Stimulated activated CD4-positive, alpha-beta T cell treated with anti-CD3 and anti-CD28 coated beads, TNF-alpha, amount 100 ng/mL, for 1 hour (primary cell): ENCODE measurements around the gene PSMD9.
"Not testable (repeated sequence)": the region's sequence is repeated elsewhere in the genome, so short reads cannot be mapped to it uniquely, and the experiment has no call there.

Experiments
- DNase-seq, 3 donors: peaks; one replicate each; pipeline ENCODE4 v3.0.0-alpha.2; 2020; ENCODE audit warnings: low read depth in 3 of 3, low spot score in 1 of 3

The PSMD9 gene

DNA sequence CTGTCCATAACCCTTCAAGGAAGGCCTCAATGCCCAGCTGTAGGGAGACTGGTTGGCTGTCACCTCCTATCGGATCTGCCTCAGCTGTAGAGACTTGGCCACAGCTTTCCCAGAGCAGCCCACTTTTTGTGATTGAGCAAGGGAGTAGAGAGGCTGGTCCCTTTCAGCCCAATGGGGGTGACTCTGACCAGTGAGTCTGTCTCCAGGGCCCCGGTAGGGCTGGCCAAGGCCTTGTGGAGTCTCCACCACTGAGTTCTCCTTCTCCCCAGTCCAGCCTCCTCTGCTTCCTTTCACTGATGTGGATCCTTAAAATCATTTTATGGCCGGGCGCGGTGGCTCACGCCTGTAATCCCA lies 15.4 kb upstream of the PSMD9 start:
- DNase-seq: no peak

DNA sequence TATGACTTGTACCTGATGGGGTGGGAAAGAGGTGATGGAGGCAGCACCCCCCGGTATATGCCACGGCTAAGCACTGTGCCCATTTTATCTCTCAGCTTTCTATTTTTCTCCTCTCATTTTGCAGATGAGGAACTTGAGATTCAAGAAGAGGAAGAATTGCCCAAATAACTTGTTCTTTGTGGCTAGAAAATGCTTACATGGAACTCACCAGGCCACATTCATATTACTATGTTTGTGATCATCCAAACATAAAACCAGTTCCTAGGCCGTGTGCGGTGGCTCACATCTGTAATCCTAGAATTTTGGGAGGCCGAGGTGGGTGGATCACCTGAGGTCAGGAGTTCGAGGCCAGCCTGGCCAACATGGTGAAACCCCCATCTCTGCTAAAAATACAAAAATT lies 14.5 kb upstream of the PSMD9 start:
- no peak for DNase-seq

DNA sequence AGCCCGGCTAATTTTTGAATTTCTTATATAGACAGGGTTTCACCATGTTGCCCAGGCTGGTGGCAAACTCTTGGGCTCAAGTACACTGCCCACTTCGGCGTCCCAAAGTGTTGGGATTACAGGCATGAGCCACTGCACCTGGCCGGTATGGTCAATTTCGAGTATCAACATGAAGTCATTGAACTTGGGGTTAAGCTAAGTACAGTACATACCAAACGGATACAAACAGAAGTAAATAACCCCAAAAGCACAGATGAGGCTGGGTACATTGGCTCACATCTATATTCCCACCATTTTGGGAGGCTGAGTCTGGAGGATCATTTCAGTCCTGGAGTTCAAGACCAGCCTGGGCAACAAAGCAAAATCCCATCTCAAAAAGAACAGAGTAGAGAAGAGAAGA lies 13.0 kb upstream of the PSMD9 start:
- DNase-seq: no peak

DNA sequence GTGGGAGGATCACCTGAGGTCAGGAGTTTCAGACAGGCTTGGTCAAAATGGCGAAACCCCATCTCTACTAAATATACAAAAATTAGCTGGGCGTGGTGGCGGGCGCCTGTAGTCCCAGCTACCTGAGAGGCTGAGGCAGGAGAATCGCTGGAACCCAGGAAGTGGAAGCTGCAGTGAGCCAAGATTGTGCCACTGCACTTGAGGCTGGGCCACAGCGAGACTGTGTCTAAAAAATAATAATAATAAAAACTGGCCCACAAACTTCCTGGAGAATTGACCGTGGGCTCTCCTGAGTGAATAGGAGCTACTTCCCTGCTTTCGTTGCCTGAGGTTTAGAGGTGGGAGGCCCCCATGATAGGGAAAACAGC lies 12.5 kb upstream of the PSMD9 start:
- DNase-seq: not testable (repeated sequence)

DNA sequence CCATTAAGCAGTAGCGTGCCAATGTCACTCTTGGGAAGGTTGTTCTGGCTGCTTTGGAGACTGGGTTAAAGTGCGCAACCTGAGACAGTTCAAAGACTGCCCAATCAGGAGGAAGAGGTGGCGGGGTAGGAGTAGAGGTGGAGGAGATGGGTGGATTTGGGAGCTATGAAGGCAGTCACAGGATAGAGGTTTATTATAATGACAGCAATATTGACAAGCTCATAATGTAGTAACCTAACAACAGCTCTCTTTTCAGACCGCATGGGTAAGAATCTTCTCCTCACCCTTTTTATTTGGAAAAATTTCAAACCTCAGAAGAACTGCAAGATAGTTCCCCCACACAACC lies 5.3 kb upstream of the PSMD9 start:
- DNase-seq: no peak

DNA sequence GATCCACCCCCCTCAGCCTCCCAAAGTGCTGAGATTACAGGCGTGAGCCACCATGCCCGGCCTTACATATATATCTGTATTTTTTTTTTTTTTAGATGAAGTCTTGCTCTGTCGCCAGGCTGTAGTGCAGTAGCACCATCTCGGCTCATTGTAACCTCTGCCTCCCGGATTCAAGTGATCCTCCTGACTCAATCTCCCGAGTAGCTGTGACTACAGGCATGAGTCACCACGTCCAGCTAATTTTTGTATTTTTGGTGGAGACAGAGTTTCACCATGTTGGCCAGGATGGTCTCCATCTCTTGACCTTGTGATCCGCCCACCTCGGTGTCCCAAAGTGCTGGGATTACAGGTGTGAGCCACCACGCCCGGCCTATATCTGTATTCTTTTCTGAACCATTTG lies 3.5 kb upstream of the PSMD9 start:
- DNase-seq: not testable (repeated sequence)

DNA sequence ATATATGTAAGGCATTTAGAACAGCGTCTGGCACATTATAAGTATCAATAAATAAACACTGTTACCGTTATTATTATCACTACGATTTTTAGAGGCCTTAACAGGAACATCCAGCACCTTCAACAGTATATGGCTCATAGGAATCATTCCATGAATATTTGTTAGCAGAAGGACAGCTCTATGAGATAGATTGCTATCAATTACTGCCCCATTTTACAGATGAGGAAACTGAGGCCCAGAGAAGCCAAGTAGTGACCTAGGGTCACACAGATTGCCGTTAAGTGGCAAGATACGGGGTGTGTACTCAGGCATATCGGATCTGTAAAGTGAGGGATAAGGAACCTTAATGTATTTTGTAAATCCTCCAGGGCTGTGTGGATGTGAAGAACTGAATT lies 510 bp upstream of the PSMD9 start:
- DNase-seq: no peak

DNA sequence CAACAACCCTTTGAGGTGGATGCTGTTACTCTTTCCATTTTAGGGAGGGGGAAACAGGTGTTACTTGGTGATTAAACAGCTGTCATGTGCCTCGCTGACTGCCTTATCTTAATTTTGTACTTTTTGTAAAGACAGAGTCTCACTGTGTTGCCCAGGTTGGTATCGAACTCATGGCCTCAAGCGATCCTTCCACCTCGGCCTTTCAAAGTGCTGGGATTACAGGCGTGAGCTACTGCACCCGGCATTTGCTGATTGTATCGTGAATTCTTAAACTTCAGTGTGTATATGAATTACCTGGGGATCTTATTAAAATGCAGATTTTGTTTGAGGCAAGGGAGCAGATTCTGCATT lies 659 bp downstream of the PSMD9 start:
- no peak for DNase-seq

DNA sequence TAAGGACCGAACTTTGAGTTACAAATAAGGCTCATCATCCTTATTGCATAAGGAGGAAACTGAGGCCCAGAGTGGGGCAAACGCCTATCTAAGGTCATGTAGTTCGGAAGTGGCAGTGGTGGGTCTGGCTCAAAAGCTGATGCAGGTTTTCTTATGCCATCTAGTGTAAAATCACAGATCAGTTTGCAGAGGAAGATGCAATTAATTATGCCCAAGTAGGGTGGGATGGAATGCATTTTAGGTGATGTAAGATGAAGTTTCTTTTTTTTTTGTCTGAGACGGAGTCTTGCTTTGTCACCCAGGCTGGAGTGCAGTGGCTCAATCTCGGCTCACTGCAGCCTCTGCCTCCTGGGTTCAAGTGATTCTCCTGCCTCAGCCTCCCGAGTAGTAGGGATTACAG lies 1.1 kb downstream of the PSMD9 start:
- not testable (repeated sequence) for DNase-seq

DNA sequence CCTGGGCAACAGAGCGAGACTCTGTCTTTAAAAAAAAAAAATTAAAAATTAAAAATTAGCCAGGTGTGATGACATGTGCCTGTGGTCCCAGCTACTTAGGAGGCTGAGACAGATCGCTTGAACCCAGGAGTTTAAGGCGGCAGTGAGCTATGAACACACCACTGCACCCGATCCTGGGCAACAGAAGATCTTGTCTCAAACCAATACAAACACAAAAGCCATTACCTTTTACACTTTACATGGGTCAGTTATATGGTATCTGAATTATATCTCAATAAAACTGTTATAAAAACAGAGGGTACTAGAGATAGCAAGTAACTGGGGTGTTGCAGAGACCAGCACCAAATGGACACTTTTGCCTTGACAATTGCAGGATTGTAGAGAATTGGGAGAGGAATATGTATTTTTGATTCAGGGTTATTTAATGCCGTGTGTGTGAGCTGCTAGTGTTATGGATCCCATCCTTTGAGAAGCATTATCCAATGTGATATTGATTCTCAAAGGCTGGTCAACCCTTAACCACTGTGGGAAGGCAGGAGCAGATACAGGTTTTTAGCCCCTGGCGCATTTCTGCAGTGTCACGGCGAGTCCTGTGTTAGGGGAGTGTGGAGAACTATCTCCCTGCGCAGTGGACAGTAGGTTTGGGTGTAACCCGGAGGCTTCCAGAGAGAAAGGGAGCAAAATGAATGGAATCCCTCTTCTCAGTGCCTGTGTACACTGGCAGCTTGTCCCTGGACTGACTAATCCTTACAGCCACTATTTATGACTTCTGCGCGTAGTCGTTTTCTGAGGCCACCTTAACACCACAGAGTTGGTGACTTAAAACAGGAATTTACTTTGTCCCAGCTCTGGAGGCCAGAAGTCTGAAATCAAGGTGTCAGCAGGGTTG lies 4.3 kb downstream of the PSMD9 start:
- DNase-seq: no peak

DNA sequence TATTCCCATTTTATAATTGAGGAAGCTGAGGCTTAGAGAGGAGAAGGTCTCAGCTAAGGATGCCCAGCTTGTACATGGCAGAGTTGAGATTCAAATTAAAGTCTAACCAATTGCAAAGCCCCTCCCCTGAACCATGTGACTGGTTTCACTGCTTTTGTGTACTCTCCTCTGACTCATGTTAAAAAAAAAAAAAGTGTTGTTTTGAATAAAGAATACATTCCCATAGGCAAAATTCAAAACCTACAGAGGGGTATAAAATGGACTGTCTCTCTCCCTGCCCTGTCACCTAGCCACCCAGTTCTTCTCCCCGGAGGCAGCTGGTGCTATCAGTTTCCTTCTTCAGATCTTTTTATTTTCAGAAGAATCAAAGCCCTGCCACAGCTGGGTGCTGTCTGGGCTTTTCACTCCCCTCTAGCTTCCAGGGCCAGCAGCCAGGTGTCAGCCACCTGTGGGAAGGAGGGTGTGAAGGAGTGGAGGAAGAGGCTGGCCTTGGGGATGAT lies 5.4 kb downstream of the PSMD9 start:
- no peak for DNase-seq

DNA sequence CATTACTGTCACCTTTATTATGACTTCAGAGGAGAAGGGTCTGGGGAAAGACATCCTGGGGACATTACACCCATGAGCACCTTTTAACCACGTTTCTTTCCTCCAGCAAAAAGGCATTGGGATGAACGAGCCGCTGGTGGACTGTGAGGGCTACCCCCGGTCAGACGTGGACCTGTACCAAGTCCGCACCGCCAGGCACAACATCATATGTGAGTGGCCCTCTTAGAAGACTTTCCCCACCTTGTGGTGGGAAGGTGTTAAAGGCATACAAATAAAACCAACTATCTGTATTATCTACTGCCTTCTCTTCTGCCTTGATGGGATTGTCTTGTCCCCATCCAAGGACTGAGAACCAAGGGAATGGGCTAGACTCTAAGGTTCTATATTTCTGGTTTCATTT lies 6.0 kb downstream of the PSMD9 start:
- DNase-seq: no peak

DNA sequence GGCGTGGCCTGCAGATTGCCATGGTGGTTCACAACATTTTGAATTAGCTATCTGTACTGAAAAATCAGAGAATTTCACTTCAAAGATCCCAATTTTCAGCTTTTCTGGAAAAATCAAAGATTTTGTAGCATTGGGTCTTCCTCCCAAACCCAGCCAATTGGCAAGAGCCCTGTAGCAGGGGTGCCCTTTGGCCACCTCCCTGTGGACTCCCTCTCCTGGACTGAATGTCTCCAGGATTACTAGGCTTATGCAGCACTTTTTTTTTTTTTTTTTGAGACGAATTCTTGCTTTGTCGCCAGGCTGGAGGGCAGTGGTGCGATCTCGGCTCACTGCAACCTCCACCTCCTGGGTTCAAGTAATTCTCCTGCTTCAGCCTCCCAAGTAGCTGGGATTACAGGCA lies 9.7 kb downstream of the PSMD9 start:
- no peak for DNase-seq

DNA sequence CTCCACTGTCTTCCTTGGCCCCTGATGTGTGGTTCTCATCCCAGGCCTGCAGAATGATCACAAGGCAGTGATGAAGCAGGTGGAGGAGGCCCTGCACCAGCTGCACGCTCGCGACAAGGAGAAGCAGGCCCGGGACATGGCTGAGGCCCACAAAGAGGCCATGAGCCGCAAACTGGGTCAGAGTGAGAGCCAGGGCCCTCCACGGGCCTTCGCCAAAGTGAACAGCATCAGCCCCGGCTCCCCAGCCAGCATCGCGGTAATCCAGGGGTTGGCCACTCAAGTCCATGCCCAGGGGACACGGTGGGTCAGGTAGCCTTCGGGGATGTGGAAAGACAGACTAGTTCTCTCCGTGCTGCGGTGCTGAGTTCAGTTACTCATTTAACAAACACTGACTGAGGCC lies 11.0 kb downstream of the PSMD9 start:
- no peak for DNase-seq

DNA sequence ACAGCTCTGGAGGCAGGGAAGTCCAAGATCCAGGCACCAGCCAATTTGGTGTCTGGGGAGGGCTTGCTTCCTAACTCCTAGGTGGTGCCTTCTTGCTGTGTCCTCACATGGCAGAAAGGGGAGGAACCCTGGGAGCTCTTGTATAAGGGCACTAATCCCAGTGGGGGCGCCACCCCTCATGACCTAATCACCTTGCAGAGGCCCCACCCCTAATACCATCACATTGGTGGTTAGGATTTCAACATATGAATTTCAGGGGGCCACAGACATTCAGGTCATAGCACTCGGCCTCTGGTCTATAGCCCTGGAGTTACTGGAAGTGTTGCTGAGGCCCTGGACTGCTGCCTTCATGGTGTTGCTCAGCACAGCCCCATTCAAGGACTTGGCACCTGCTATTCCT lies 14.6 kb downstream of the PSMD9 start:
- no peak for DNase-seq

DNA sequence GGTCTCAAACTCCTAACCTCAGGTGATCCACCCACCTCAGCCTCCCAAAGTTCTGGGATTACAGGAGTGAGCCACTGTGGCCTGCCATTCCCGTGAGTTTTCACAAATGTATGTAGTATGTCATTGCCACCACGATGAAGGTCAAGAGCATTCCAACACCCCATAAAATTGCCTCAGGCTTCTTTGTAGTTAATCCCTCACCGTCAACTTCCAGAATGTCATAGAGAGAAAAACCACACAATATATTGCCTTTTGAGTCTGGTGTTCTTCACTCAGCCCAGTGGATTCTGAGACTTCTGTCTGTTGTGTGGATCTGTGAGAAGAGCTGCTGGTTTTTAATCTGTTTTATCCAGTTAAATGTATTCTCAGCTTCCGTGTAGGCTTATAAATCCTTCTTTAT lies 17.2 kb downstream of the PSMD9 start:
- no peak for DNase-seq

DNA sequence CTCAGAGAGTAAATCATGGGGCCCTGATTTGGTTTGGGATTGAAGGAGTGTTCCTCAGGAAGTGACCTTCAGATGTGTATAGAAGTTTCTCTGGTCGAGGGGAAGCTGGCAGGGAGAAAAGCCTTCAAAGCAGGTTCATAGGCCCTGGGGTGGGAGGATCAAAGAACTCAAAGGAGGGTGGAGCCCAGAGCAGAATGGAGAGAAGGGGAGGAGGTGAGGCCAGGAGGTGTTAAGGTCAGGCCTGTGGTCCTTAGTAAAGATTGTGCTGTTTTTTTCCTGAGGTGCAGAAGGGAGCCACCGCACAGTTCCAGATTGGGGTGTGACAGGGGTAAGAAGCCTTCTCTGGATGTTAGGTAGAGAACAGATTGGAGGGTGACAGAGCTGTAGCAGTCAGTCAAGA lies 20.1 kb downstream of the PSMD9 start:
- no peak for DNase-seq

DNA sequence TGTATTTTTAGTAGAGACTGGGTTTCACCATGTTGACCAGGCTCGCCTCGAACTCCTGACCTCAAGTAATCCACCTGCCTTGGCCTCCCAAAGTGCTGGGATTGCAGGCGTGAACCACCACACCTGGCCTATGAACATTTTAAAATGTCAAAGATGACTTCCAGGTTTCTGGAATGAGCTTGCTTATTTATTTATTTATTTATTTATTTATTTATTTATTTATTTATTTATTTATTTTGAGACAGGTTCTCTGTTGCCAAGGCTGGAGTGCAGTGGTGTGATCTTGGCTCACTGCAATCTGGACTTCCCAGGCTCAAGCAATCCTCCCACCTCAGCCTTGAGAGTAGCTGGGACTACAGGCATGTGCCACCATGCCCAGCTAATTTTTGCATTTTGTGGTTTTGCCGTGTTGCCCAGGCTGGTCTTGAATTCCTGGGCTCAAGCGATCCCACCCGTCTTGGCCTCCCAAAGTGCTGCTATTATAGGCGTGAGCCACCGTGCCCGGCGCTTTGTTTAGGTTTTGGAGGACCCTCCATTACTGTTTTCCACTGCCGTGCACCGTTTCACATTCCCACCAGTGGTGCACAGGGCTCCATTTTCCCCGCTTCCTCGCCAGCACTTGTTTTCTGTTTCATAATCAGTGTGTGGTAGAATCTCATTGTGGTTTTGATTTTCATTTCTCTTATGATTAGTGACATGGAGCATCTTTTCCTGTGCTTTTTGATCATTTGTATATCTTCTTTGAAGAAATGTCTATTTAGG lies 23.4 kb downstream of the PSMD9 start:
- DNase-seq: no peak

DNA sequence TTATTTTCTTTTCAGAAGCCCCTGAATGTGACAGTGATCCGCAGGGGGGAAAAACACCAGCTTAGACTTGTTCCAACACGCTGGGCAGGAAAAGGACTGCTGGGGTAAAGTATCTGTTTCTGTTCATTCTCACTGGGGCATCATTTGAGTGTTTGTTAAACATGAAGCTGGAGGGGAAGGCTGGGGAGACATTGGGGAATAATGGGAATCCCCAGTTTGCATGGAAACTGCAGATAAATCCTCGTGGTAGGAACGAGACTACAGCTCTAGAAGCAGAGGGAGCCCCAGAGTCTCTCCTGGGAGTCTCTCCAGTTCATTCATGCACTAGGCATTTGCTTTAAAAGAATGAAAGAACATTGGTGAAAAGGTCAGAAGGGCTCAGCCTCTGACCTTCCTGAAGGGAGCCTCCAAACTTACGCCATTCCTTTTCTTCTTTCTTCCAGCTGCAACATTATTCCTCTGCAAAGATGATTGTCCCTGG lies 27.3 kb downstream of the PSMD9 start:
- DNase-seq: no peak

DNA sequence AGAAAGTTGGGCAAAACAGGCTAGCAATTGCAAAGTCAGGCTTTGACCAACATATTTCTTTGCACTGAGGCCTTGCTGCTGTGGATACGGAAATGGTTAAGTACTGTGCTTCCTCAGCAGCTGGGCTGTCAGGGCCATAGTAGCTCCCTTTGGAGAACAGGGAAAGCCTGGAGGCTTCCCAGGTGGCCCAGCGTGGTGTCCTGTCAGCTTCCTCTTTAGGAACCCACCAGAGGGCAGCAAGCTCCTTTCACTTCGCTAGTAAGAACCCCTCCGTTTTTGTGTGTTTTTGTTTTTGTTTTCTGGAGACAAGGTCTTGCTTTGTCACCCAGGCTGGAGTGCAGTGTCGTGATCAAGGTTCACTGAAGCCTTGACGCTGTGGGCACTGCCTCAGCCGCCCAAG lies 28.1 kb downstream of the PSMD9 start:
- no peak for DNase-seq

DNA sequence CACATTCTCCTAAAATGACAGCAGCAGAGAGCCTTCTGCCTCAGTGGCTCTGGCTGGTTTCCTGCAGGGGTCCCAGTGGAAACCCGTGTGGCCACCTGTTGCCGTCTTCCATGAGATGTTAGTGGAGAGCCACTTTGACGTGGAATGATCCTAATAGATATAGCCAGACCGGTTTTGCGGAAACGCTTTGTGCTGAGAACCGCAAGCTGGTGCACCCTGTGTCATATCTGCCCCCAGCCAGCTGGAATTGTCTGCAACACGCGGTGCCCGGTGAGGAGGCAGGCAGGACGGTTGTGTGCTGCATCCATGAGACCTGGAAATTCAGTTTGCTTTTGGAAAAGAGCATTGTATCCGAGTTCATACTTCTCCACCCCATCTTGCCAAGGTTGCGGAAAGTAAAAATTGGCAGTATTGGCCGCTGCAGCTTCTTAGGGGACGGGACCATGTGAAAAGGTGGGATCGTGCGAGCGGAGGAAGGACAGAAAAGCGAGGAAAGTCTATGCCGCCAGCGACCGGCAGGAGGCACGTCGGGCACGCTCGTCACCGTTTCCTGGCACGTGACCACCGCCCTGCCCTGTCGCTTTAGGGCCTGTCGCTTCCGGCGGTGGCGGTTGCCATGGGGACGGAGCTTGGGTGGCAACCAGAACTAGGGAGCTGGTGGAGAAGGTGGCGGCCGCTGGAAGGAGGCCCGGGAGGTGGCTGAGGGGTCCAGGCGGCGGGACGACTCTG lies 29.5 kb downstream of the PSMD9 start, which contains the start of gene CFAP251:
Gene CFAP251, plus strand, starts transcription at position 643 of the 729 bp plus-strand sequence. CDS start 2,714 bp downstream, outside the sequence.
- peak; percentile 86 to 89 (median 89) for DNase-seq

DNA sequence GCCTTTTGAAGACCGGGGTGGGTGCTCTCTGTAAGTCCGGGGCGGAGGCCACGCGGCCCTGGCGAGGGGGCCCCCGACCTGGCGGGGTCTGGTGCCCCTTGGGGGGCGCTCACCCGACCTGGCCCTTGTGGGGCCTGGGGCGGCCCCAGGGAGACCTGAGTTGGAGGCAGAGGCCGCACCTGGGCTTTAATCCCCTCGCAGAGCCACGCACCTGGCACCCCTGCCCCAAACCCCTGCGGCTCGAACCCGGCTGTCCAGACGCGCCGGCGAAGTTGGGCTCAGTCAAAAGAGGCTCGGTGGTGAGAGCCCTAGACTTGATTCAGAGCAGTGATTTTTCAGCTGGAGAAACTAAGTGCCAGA lies 30.1 kb downstream of the PSMD9 start:
- no peak for DNase-seq
